ENCODE measurements around the gene IGSF21.

The IGSF21 gene

GRCh38 chr1:18234790-18235242 lies 127.2 kb downstream of the IGSF21 start:
- DNase-seq = peak; percentile 73

- DNase-seq = no peak
These were observed 129.8 kb downstream of the IGSF21 start for GRCh38 chr1:18237371-18237770.

GRCh38 chr1:18238190-18238589 lies 130.6 kb downstream of the IGSF21 start:
- no peak for DNase-seq

GRCh38 chr1:18239671-18240070 lies 132.1 kb downstream of the IGSF21 start:
- no peak for DNase-seq

GRCh38 chr1:18240906-18241305 lies 133.3 kb downstream of the IGSF21 start:
- DNase-seq = no peak

GRCh38 chr1:18241891-18242290 lies 134.3 kb downstream of the IGSF21 start:
- peak; percentile 11 for DNase-seq

GRCh38 chr1:18243503-18244175 lies 136.0 kb downstream of the IGSF21 start:
- no peak for DNase-seq

GRCh38 chr1:18244762-18245161 lies 137.2 kb downstream of the IGSF21 start:
- no peak for DNase-seq

- DNase-seq = no peak
These were observed 138.0 kb downstream of the IGSF21 start for GRCh38 chr1:18245647-18246046.

GRCh38 chr1:18246543-18246942 lies 138.9 kb downstream of the IGSF21 start:
- no peak for DNase-seq

- DNase-seq = no peak
These were observed 139.6 kb downstream of the IGSF21 start for GRCh38 chr1:18247151-18247550.

- DNase-seq = no peak
These were observed 142.0 kb downstream of the IGSF21 start for GRCh38 chr1:18249631-18250030.

- peak; percentile 58 for DNase-seq
These were observed 145.5 kb downstream of the IGSF21 start for GRCh38 chr1:18253093-18253492.

- DNase-seq = no peak
These were observed 149.0 kb downstream of the IGSF21 start for GRCh38 chr1:18256282-18257235.

- DNase-seq = no peak
These were observed 150.2 kb downstream of the IGSF21 start for GRCh38 chr1:18257778-18258177.

GRCh38 chr1:18261891-18262290 lies 154.3 kb downstream of the IGSF21 start:
- DNase-seq = no peak

- DNase-seq = no peak
These were observed 155.1 kb downstream of the IGSF21 start for GRCh38 chr1:18262726-18263125.

- no peak for DNase-seq
These were observed 156.0 kb downstream of the IGSF21 start for GRCh38 chr1:18263547-18264120.

GRCh38 chr1:18264450-18265039 lies 156.9 kb downstream of the IGSF21 start:
- DNase-seq = no peak

GRCh38 chr1:18265641-18266040 lies 158.0 kb downstream of the IGSF21 start:
- no peak for DNase-seq

GRCh38 chr1:18266391-18266790 lies 158.8 kb downstream of the IGSF21 start:
- no peak for DNase-seq

GRCh38 chr1:18271336-18271735 lies 163.7 kb downstream of the IGSF21 start:
- no peak for DNase-seq

- DNase-seq = no peak
These were observed 171.3 kb downstream of the IGSF21 start for GRCh38 chr1:18278946-18279345.
